ENCODE measurements around the gene HOMER1. TPM values are rescaled to one million over a fixed set of nuclear protein-coding genes. Genes with fewer than 3 reads are reported as not detected.

HOMER1 gene
- total RNA-seq, 1 donor from 2014 or later: 5.4 TPM

DNA sequence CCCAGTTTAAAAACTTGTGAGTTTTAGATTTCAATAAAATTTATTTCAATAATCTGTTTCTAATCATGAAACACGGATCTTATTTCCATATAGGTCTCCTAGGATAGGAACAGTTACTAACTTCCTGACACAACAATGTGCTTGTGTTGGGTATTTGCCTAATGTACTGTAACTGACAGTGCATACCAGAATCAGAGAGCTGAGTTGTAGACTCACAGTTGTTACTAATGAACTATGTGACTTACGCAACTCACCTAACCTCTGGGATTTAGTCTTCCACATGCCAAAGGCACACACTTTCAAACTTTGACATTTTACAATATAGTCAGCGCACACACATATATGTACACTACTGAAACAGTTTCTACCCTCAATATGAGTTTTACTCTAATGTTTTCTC is 77.7 kb downstream of the HOMER1 start:
- no peaks in the 10 kb centered on the region for H3K4me1 ChIP-seq
- intact Hi-C loops (cut with DNase I): no loop called here
- no peak for TF ChIP-seq POLR2AphosphoS5 (IDR thresholded peaks at IDR 0.05; ENCODE audit: insufficient read depth in 1 of 2, low read depth in 1 of 2)
- no peak for TF ChIP-seq POLR2A (IDR thresholded peaks at IDR 0.05)

DNA sequence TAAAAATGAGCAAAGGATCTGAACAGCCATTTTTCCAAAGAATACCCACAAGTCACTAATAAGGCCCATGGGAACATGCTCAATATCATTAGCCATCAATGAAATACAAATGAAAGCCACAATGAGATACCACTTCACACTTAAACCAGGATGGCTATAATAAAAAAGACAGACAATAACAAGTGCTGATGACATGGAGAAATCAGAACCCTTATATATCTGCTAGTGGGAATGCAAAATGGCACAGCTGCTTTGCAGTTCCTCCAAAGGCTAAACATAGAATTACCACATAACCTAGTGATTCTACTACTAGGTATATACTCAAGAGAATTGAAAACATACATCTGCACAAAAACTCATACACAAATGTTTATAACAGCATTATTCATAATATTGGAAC is 83.7 kb downstream of the HOMER1 start:
- no peaks in the 10 kb centered on the region for H3K36me3 ChIP-seq
- no peak overlapping the region for H3K4me3 ChIP-seq
- H3K9me3 ChIP-seq: no peaks in the 10 kb centered on the region
- intact Hi-C loops (cut with DNase I): no loop called here
- no peaks in the 10 kb centered on the region for H3K4me1 ChIP-seq
- DNase-seq (ENCODE audit: extremely low spot score in 2 of 2): no peak
- no peaks in the 10 kb centered on the region for H3K27me3 ChIP-seq
- TF ChIP-seq POLR2A (IDR thresholded peaks at IDR 0.05) (no peak), POLR2AphosphoS5 (IDR thresholded peaks at IDR 0.05; ENCODE audit: insufficient read depth in 1 of 2, low read depth in 1 of 2) (no peak)
- TF ChIP-seq, protein P1, sequence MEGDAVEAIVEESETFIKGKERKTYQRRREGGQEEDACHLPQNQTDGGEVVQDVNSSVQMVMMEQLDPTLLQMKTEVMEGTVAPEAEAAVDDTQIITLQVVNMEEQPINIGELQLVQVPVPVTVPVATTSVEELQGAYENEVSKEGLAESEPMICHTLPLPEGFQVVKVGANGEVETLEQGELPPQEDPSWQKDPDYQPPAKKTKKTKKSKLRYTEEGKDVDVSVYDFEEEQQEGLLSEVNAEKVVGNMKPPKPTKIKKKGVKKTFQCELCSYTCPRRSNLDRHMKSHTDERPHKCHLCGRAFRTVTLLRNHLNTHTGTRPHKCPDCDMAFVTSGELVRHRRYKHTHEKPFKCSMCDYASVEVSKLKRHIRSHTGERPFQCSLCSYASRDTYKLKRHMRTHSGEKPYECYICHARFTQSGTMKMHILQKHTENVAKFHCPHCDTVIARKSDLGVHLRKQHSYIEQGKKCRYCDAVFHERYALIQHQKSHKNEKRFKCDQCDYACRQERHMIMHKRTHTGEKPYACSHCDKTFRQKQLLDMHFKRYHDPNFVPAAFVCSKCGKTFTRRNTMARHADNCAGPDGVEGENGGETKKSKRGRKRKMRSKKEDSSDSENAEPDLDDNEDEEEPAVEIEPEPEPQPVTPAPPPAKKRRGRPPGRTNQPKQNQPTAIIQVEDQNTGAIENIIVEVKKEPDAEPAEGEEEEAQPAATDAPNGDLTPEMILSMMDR (IDR thresholded peaks at IDR 0.05): no peak
- no peak overlapping the region for H3K27ac ChIP-seq

More for the DNA sequence above, 77.7 kb downstream of the HOMER1 start:
- H3K9me3 ChIP-seq: no peaks in the 10 kb centered on the region
- H3K27ac ChIP-seq: no peak overlapping the region
- DNase-seq (ENCODE audit: extremely low spot score in 2 of 2): no peak
- no peaks in the 10 kb centered on the region for H3K27me3 ChIP-seq
- H3K36me3 ChIP-seq: no peaks in the 10 kb centered on the region
- no peak overlapping the region for H3K4me3 ChIP-seq

DNA sequence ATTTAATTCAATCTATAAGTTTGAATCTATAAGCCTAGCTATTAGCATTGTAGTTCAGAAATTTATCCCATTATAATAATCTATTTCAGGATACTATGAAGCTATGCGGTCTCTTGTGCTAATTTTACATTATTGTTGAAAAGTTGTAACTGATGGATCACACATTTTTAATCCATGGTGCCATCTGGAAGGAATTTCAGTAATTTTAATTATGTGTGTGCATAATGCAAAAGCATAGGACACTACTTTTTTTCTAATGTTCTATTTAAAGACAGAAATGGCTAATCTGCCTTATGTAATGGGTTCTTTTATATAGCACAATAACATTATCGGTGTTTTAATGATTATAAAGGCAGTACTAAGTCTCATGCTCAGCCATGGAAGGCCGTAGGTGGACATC is 90.6 kb downstream of the HOMER1 start:
- no peak for DNase-seq (ENCODE audit: extremely low spot score in 2 of 2)
- Histone ChIP-seq H3K9me3 (no peaks in the 10 kb centered on the region), H3K4me1 (no peaks in the 10 kb centered on the region), H3K4me3 (no peak overlapping the region), H3K27me3 (no peaks in the 10 kb centered on the region), H3K27ac (no peak overlapping the region), H3K36me3 (no peaks in the 10 kb centered on the region)
- intact Hi-C loops (cut with DNase I): no loop called here
- no peak for TF ChIP-seq POLR2AphosphoS5 (IDR thresholded peaks at IDR 0.05; ENCODE audit: insufficient read depth in 1 of 2, low read depth in 1 of 2)
- TF ChIP-seq POLR2A (IDR thresholded peaks at IDR 0.05): no peak
- TF ChIP-seq, protein P1 (IDR thresholded peaks at IDR 0.05): no peak

DNA sequence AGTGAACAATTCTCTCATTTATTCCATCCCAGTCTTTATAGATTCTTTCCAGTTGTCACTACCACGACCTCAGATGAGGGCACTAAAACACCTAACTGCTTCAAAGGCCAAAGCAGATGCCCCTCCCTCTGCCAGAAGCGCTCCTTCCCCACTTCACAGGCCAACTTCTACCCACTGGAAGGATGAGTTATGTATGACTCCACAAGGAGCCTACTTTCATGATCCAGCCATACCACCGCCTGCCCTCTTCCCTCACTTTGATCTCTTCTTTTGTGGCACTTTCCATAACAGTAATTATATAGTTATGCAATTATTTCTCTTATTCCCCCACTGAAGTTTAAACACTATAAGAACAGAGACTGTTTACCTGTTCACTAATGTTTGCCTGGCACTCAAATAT is 93.7 kb downstream of the HOMER1 start:
- H3K27me3 ChIP-seq: no peaks in the 10 kb centered on the region
- no peak overlapping the region for H3K4me3 ChIP-seq
- no peak for TF ChIP-seq POLR2A (IDR thresholded peaks at IDR 0.05)
- TF ChIP-seq POLR2AphosphoS5 (IDR thresholded peaks at IDR 0.05; ENCODE audit: insufficient read depth in 1 of 2, low read depth in 1 of 2): no peak
- TF ChIP-seq, protein P1 (IDR thresholded peaks at IDR 0.05): no peak
- DNase-seq (ENCODE audit: extremely low spot score in 2 of 2): no peak
- H3K36me3 ChIP-seq: no peaks in the 10 kb centered on the region
- H3K9me3 ChIP-seq: no peaks in the 10 kb centered on the region
- no peaks in the 10 kb centered on the region for H3K4me1 ChIP-seq
- H3K27ac ChIP-seq: no peak overlapping the region
- intact Hi-C loops (cut with DNase I): no loop called here

DNA sequence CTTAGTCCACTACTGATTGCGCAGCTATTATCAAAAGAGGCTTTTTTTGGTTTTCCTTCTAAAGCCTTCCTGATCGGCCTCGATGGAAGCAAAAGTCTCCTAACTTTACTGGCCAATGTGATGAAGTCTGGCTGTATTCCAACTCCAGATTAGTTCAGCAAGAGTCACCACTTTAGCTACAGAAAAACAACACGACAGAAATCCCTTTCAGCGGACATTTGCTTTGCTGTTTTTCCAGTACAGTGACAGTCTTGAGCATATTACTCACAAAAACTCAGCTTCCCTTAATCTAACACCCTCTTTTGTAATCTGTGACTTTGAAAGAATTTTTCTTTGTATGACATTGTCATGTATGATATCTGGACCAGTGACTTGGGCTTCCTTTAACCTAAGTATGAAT is 95.7 kb downstream of the HOMER1 start:
- no peak overlapping the region for H3K4me3 ChIP-seq
- H3K27ac ChIP-seq: no peak overlapping the region
- H3K27me3 ChIP-seq: no peaks in the 10 kb centered on the region
- TF ChIP-seq, protein P1 (IDR thresholded peaks at IDR 0.05): no peak
- TF ChIP-seq POLR2AphosphoS5 (IDR thresholded peaks at IDR 0.05; ENCODE audit: insufficient read depth in 1 of 2, low read depth in 1 of 2) (no peak), POLR2A (IDR thresholded peaks at IDR 0.05) (no peak)
- no peaks in the 10 kb centered on the region for H3K9me3 ChIP-seq
- intact Hi-C loops (cut with DNase I): no loop called here
- no peak for DNase-seq (ENCODE audit: extremely low spot score in 2 of 2)
- no peaks in the 10 kb centered on the region for H3K36me3 ChIP-seq
- no peaks in the 10 kb centered on the region for H3K4me1 ChIP-seq

Measured in vagina (tissue), 2 donors.